ENCODE results near the gene DNAI4. TPM values are rescaled to one million over a fixed set of nuclear protein-coding genes. Genes with fewer than 3 reads are reported as not detected.

The DNAI4 gene
- total and polyA plus RNA-seq, 2 experiments from 2014 or later, result 0.90 to 3.8 TPM

GRCh38 chr1:66824771-66825170 is 99.9 kb downstream of the DNAI4 start:
- DNase-seq (ENCODE audit: low spot score) (no peak), ATAC-seq (no peak)
- Histone ChIP-seq H3K27ac (ENCODE audit: low read depth) (no peak overlapping the region), H3K4me1 (ENCODE audit: insufficient read depth) (no peaks in the 10 kb centered on the region), H4K20me1 (replicated peaks; ENCODE audit: insufficient read depth) (no peaks in the 10 kb centered on the region), H3K36me3 (ENCODE audit: insufficient read depth) (no peaks in the 10 kb centered on the region), H3K4me2 (no peak overlapping the region), H3K79me2 (replicated peaks; ENCODE audit: insufficient read depth) (no peaks in the 10 kb centered on the region), H2AFZ (no peak overlapping the region), H3K9me2 (ENCODE audit: insufficient read depth) (no peaks in the 10 kb centered on the region), H3F3A (replicated peaks; ENCODE audit: low read depth) (no peaks in the 10 kb centered on the region), H3K4me3 (no peak overlapping the region), H3K27me3 (ENCODE audit: insufficient read depth) (no peaks in the 10 kb centered on the region)
- Mint-ChIP-seq H3K4me1 (no peaks in the 10 kb centered on the region), H3K27me3 (ENCODE audit: insufficient read depth, low read depth, poor library complexity) (no peaks in the 10 kb centered on the region), H3K27ac (no peak overlapping the region), H3K9me3 (peaks cover 3% of the 10 kb centered on the region; the same call in 1 of the 3 replicates), H3K36me3 (ENCODE audit: low read depth) (no peaks in the 10 kb centered on the region), H3K4me3 (no peak overlapping the region)
- no peak for TF ChIP-seq CREB1 (CRISPR knock-in tag; IDR thresholded peaks at IDR 0.05; ENCODE audit: low read depth)
- TF ChIP-seq EZH2phosphoT487 (IDR thresholded peaks at IDR 0.05; ENCODE audit: unreplicated experiment), result no peak
- no peak for TF ChIP-seq POLR2AphosphoS5 (IDR thresholded peaks at IDR 0.05; ENCODE audit: low read depth)
- TF ChIP-seq JUNB (IDR thresholded peaks at IDR 0.05; ENCODE audit: unreplicated experiment), result no peak
- no peak for TF ChIP-seq ETS1 (IDR thresholded peaks at IDR 0.05)
- TF ChIP-seq NANOG (IDR thresholded peaks at IDR 0.05; ENCODE audit: borderline replicate concordance), result no peak

GRCh38 chr1:66809736-66810326 is 114.8 kb downstream of the DNAI4 start:
- Histone ChIP-seq H4K20me1 (replicated peaks; ENCODE audit: insufficient read depth) (no peaks in the 10 kb centered on the region), H3K9me2 (ENCODE audit: insufficient read depth) (no peaks in the 10 kb centered on the region), H3K36me3 (ENCODE audit: insufficient read depth) (no peaks in the 10 kb centered on the region), H3K27ac (ENCODE audit: low read depth) (no peak overlapping the region), H2AFZ (no peak overlapping the region), H3F3A (replicated peaks; ENCODE audit: low read depth) (no peaks in the 10 kb centered on the region), H3K79me2 (replicated peaks; ENCODE audit: insufficient read depth) (no peaks in the 10 kb centered on the region), H3K4me1 (ENCODE audit: insufficient read depth) (no peaks in the 10 kb centered on the region), H3K4me2 (no peak overlapping the region), H3K4me3 (no peak overlapping the region), H3K27me3 (ENCODE audit: insufficient read depth) (no peaks in the 10 kb centered on the region)
- Mint-ChIP-seq H3K27me3 (ENCODE audit: insufficient read depth, low read depth, poor library complexity) (no peaks in the 10 kb centered on the region), H3K27ac (no peak overlapping the region), H3K36me3 (ENCODE audit: low read depth) (no peaks in the 10 kb centered on the region), H3K4me3 (no peak overlapping the region), H3K4me1 (no peaks in the 10 kb centered on the region), H3K9me3 (no peaks in the 10 kb centered on the region)
- ATAC-seq (no peak), DNase-seq (ENCODE audit: low spot score) (no peak)
- TF ChIP-seq ZNF331 (CRISPR knock-in tag; IDR thresholded peaks at IDR 0.05; ENCODE audit: low read depth) (no peak), ETS1 (IDR thresholded peaks at IDR 0.05) (no peak), EZH2phosphoT487 (IDR thresholded peaks at IDR 0.05; ENCODE audit: unreplicated experiment) (no peak), STAT1 (IDR thresholded peaks at IDR 0.05; ENCODE audit: unreplicated experiment) (no peak), ZNF462 (CRISPR knock-in tag; IDR thresholded peaks at IDR 0.05) (no peak), CREB1 (CRISPR knock-in tag; IDR thresholded peaks at IDR 0.05; ENCODE audit: low read depth) (no peak), JUNB (IDR thresholded peaks at IDR 0.05; ENCODE audit: unreplicated experiment) (no peak), NANOG (IDR thresholded peaks at IDR 0.05; ENCODE audit: borderline replicate concordance) (no peak), EZH2 (IDR thresholded peaks at IDR 0.05; ENCODE audit: low read depth, unreplicated experiment) (no peak)
- TF ChIP-seq, protein P1, sequence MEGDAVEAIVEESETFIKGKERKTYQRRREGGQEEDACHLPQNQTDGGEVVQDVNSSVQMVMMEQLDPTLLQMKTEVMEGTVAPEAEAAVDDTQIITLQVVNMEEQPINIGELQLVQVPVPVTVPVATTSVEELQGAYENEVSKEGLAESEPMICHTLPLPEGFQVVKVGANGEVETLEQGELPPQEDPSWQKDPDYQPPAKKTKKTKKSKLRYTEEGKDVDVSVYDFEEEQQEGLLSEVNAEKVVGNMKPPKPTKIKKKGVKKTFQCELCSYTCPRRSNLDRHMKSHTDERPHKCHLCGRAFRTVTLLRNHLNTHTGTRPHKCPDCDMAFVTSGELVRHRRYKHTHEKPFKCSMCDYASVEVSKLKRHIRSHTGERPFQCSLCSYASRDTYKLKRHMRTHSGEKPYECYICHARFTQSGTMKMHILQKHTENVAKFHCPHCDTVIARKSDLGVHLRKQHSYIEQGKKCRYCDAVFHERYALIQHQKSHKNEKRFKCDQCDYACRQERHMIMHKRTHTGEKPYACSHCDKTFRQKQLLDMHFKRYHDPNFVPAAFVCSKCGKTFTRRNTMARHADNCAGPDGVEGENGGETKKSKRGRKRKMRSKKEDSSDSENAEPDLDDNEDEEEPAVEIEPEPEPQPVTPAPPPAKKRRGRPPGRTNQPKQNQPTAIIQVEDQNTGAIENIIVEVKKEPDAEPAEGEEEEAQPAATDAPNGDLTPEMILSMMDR (conservative IDR thresholded peaks at IDR 0.05; ENCODE audit: low read depth in 2 of 2), result no peak
